Stimulated activated CD4-positive, alpha-beta T cell treated with anti-CD3 and anti-CD28 coated beads, Interleukin-15, amount 100 ng/mL, for 1 hour (primary cell): ENCODE data around the gene DDRGK1.

Source experiments
- DNase-seq, 2 donors: peaks; one replicate each; pipeline ENCODE4 v3.0.0-alpha.2; 2020; ENCODE audit warnings: low read depth in 1 of 2, low spot score in 1 of 2

DDRGK1 gene

DNA sequence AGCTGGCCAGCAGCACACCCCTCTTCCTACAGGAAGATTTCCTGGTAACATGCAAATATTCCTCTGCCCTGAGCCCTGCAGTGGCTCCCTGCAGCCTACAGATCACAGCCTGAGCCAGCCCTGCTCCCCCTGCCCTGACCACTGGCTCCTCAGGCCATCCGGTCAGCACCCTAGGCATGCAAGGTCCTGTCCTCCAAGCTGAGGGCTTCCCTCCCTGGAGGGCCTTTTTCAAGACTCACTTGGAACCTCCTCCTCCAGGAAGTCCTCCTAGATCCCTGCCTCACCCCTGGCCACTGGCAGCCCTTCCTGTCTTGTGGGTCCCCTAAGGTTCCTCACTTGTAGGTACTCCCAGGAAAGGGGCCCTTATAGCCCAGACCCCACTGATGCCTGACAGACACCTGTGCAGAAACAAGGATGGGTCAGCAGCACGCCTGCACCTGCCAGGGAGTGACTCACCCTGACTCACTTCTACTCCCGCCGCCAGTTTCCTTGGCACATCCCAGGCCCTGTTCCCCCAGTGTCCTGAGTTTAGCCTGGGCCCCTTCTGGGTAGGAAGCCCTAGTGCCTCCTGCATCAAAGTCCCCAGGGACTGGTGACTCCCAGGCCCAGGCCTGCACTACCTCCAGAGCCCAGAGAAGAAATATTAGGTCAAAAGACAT is 31.3 kb upstream of the DDRGK1 start:
- DNase-seq = no peak

- no peak for DNase-seq
These were observed 29.6 kb upstream of the DDRGK1 start for GRCh38 chr20:3233991-3234498.

DNA sequence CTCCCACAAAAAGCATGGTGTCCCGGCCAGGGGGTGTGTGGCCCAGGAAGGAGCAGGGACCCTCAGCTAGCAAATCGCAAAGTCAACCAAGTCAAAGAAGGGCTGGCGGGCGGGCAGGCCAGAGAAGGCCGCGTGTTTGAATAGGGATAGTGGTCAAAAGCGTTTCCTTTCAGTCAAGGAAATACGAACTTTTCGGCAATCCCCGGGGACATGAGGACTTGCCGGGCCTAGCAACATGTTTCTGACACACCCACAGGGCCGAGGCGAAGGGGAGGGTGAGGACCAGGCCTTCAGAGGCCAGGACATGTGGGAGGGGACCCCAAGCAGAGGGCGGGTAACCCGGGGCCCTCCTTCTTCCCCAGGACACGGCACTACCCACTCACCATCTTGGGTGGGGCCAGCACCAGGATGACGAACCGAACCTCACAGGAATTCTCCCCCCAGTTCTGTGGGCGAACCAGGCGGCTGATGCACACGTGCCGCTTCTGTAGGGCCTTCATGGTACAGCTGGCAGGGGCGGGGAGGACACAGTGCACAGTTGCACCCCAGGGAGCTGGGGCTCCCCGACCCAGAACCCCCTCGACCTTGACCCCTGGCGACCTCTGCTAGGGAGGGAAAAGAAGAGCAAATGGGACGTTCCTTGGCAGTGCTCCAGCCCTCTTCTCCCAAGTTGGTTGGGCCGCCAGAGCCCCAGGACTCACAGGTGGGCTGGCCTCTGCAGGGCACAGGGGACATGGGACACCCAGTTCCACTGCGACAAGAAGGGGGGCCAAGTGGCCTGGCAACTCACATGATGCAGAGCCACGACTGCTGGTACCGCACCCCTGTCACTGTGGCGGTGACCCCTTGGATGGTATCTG is 28.9 kb upstream of the DDRGK1 start:
- DNase-seq = no peak

GRCh38 chr20:3231889-3232588 is 27.6 kb upstream of the DDRGK1 start:
- DNase-seq = no peak

DNA sequence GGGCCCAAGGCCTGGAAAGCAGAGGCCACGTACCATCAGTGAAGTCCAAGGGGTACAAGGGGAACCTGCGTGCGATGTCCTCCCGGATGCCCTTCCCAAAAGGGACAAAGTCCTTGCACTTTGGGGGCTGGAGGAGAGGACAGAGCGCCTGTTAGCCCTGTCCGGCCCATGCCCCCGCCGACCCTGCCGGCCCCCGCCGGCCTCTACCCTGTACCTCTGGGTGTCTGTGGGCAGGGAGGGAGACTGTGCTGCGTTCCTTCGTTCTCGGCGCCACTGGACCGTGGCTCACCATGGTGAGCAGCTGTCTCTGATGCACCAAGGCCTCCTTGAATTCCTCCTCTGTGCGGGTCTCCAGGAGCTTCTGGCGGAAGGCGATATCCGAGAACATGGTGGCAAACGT is 26.6 kb upstream of the DDRGK1 start:
- DNase-seq = no peak

- no peak for DNase-seq
These were observed 25.3 kb upstream of the DDRGK1 start for GRCh38 chr20:3229798-3230197.

- no peak for DNase-seq
These were observed 24.7 kb upstream of the DDRGK1 start for GRCh38 chr20:3229158-3229557.

- no peak for DNase-seq
These were observed 24.2 kb upstream of the DDRGK1 start for GRCh38 chr20:3228750-3229032.

GRCh38 chr20:3227936-3228749 is 23.7 kb upstream of the DDRGK1 start:
- no peak for DNase-seq

DNA sequence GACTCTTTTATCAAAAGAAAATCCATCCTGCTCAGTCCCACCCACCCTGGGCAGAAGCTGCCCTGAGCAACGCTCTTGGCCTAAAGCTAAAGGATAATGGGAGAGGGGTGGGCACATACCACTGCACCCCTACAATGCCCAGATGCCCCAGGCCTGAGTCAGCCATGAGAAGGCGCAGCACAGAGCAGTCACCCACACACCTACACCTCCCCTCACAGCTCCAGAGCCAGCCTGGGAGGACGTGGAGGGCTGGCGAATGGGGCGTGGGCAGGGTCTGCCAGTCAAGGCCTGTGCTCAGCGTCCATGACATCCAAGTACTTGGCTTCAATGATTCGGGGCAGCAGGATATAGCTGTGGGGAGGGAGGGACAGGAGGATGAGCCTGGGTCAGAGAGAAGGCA is 23.0 kb upstream of the DDRGK1 start:
- no peak for DNase-seq

DNA sequence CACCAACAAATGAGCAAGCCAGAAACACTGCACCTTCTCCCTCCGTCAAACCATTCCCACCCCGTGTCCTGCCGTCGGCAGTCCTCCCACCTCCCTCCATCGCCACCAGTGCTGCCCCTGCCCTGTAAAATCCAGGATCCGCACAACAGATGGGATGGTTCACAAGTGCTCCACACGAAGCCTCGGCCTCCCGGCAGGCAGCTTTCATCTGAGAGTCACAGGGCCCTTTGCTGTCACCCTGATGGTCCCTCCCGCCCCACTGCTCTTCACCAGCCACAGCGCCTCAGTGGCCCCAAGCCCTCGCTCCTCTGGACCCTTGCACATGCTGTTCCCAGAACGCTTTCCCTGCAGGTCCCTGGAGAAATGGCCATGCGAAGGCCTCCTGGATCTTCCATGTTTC is 22.4 kb upstream of the DDRGK1 start:
- DNase-seq = no peak

DNA sequence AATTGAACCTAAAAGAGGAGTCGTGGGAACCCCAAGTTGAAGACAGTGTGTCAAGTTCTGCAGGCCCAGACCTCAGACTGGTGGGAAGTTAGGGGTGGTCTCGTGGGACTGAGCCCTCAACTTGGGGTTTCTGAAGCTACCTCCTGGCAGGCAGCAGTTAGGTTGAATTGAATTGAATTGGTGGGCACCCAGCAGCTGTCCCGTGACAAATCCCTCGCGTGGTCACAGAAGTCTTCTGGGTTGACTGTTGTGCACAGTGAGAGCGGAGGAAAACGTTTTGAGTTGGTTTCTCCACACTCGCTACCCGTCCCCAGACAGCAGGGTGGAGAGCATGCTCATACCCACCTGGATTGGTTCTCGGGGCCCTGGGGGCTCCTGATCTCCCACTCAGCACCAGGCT is 21.6 kb upstream of the DDRGK1 start:
- no peak for DNase-seq

DNA sequence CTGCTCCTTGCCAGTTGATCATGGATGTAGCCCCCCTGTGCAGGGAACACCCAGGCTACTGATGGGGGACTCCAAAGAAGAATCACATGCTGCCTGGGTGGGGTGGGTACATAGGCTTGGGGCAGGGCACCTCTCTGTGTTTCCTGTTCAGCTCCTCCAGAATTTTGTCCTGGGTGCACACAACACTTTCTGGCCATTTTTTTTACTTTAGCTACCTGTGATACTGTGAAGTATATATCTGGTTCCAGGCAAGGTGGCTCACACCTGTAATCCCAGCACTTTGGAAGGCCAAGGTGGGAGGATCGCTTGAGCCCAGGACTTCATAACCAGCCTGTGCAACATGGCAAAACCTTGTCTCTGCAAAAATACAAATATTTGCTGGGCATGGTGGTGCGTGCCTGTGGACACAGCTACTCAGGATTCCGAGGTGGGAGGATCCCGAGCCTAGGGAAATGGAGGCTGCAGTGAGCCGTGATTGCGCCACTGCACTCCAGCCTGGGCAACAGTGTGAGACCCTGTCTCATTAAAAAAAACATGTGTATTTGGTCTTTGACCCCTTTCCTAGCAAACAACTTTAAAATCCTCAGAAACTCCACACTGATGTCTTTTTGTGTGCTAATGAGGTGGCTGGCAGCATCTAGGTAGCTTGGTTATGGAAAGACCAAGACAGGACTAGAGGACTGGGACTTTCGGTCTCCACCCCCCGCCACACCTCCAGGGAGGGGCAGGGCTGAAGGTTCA is 20.4 kb upstream of the DDRGK1 start:
- DNase-seq = no peak

GRCh38 chr20:3223994-3224680 is 19.7 kb upstream of the DDRGK1 start:
- DNase-seq = no peak

DNA sequence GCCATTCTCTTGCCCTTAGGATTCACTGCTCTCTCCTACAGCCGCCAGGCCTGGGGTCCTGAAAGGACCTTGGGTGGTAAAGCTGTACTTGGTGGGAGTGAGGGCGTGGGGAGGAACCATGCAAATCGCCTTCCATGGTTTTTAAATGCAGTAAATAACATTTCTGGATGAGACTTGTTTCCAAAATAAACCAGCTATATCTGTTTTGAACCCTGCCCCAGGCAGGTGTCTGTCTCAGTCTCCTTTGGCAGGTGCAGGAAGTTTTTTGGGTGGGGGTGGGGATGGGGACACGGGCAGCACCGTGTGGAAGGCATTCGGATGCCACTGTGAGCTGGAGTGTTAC is 19.1 kb upstream of the DDRGK1 start:
- no peak for DNase-seq

- DNase-seq = no peak
These were observed 18.4 kb upstream of the DDRGK1 start for GRCh38 chr20:3222635-3223600.

- DNase-seq = no peak
These were observed 17.1 kb upstream of the DDRGK1 start for GRCh38 chr20:3221398-3222226.
